ENCODE data around the gene PRPH.

- TF ChIP-seq KDM5A (IDR thresholded peaks at IDR 0.05) (no peak), REST (IDR thresholded peaks at IDR 0.05) (no peak), RCOR1 (IDR thresholded peaks at IDR 0.05; ENCODE audit: low read depth, low read length) (no peak), RAD21 (conservative IDR thresholded peaks at IDR 0.05 in 1 of 2, IDR thresholded peaks at IDR 0.05 in 1 of 2) (no peak)
Observed at GRCh38 chr12:49274396-49275069, 20.4 kb upstream of the PRPH start.

Data from A549 (cell line).